Left ventricle myocardium inferior (tissue), 1 donor: ENCODE data around the gene FUCA2. TPM values are rescaled to one million over a fixed set of nuclear protein-coding genes. Genes with fewer than 3 reads are reported as not detected.

Source experiments
- DNase-seq: peaks from one replicate; pipeline ENCODE4 v3.0.0-alpha.2; 2020
- H3K27ac ChIP-seq: fragments of 200-600 bp; replicated peaks from 2 replicates; pipeline ENCODE4 v1.8.0; 2021
- H3K27me3 ChIP-seq: fragments of 200-600 bp; 2 replicates; pipeline ENCODE4 v1.8.0; 2021; ENCODE audit warnings: low read depth
- H3K36me3 ChIP-seq: fragments of 200-600 bp; 2 replicates; pipeline ENCODE4 v1.8.0; 2021
- H3K4me1 ChIP-seq: fragments of 200-600 bp; 2 replicates; pipeline ENCODE4 v1.8.0; 2021
- H3K4me3 ChIP-seq: fragments of 200-600 bp; 2 replicates; pipeline ENCODE4 v1.8.0; 2021; ENCODE audit warnings: mild to moderate bottlenecking, moderate library complexity
- H3K9me3 ChIP-seq: fragments of 200-600 bp; replicated peaks from 2 replicates; pipeline ENCODE4 v1.8.0; 2021
- CTCF ChIP-seq: fragments of 200-600 bp; IDR thresholded peaks from 2 replicates; pipeline ENCODE4 v1.8.0; 2021; ENCODE audit warnings: antibody characterized with exemption, mild to moderate bottlenecking, borderline replicate concordance
- intact Hi-C: fragments of 100-400 bp; cut with micrococcal nuclease; formaldehyde crosslinking; loops from one replicate; pipeline ENCODE4 v1.11.0; 2022
- total RNA-seq: library from RNA; stranded (reverse); fragmentation: NEBNext Ultra II Directional; extraction: Animal tissue kit (Norgen Biotek cat#: 25700); gene quantifications from one replicate; pipeline ENCODE4 v1.2.1, GENCODE V29; 2021
- donor health status: DM: no; HTN: yes; CAD: no; lungs with severe emphysema.

FUCA2 gene
- total RNA-seq, 1 donor from 2014 or later = 44.5 TPM

- intact Hi-C loops = no loop called here
- no peak for TF ChIP-seq CTCF
- H3K27ac ChIP-seq = no peak overlapping the region
- DNase-seq = no peak
- peaks cover 44% of the 10 kb centered on the region for H3K36me3 ChIP-seq
- no peak overlapping the region for H3K4me3 ChIP-seq
- no peaks in the 10 kb centered on the region for H3K9me3 ChIP-seq
- H3K4me1 ChIP-seq = no peaks in the 10 kb centered on the region
- H3K27me3 ChIP-seq = no peaks in the 10 kb centered on the region
Measured at GRCh38 chr6:143465546-143465945, 46.0 kb downstream of the FUCA2 start.

GRCh38 chr6:143457563-143458359 lies 53.8 kb downstream of the FUCA2 start:
- Histone ChIP-seq H3K4me1 (no peaks in the 10 kb centered on the region), H3K9me3 (no peaks in the 10 kb centered on the region), H3K36me3 (peaks cover 29% of the 10 kb centered on the region), H3K27me3 (no peaks in the 10 kb centered on the region), H3K27ac (no peak overlapping the region), H3K4me3 (no peak overlapping the region)
- no peak for TF ChIP-seq CTCF
- intact Hi-C loops = no loop called here
- DNase-seq = no peak

GRCh38 chr6:143451531-143451930 lies 60.0 kb downstream of the FUCA2 start:
- TF ChIP-seq CTCF = no peak
- peaks cover 31% of the 10 kb centered on the region for H3K4me1 ChIP-seq
- H3K27me3 ChIP-seq = no peaks in the 10 kb centered on the region
- H3K9me3 ChIP-seq = no peaks in the 10 kb centered on the region
- H3K36me3 ChIP-seq = no peaks in the 10 kb centered on the region
- peak overlapping the region; percentile 82 for H3K27ac ChIP-seq
- H3K4me3 ChIP-seq = peak overlapping the region; percentile 78
- no peak for DNase-seq
- intact Hi-C loops = no loop called here

GRCh38 chr6:143450453-143451371 lies 60.8 kb downstream of the FUCA2 start, which contains the start of the genes ADAT2 and PEX3:
TSS of gene ADAT2 (minus strand) at chr6:143450695. CDS start at chr6:143450658, 37 bp downstream.
TSS of gene PEX3 (plus strand) at chr6:143450805. CDS start at chr6:143451043, 238 bp downstream.
- H3K4me3 ChIP-seq = peak within 1 kb of the TSS; percentile 78
- intact Hi-C loops = no loop called here

More at GRCh38 chr6:143450453-143451371, 60.8 kb downstream of the FUCA2 start, which contains the start of the genes ADAT2 and PEX3:
- Histone ChIP-seq H3K27ac (peak within 1 kb of the TSS; percentile 82), H3K27me3 (no peaks in the 10 kb centered on the region), H3K9me3 (no peaks in the 10 kb centered on the region), H3K36me3 (no peaks in the 10 kb centered on the region), H3K4me1 (peaks cover 31% of the 10 kb centered on the region)
- no peak for TF ChIP-seq CTCF
- DNase-seq = peak; percentile 91
